ENCODE measurements around the gene NT5DC2.

Gene NT5DC2

DNA sequence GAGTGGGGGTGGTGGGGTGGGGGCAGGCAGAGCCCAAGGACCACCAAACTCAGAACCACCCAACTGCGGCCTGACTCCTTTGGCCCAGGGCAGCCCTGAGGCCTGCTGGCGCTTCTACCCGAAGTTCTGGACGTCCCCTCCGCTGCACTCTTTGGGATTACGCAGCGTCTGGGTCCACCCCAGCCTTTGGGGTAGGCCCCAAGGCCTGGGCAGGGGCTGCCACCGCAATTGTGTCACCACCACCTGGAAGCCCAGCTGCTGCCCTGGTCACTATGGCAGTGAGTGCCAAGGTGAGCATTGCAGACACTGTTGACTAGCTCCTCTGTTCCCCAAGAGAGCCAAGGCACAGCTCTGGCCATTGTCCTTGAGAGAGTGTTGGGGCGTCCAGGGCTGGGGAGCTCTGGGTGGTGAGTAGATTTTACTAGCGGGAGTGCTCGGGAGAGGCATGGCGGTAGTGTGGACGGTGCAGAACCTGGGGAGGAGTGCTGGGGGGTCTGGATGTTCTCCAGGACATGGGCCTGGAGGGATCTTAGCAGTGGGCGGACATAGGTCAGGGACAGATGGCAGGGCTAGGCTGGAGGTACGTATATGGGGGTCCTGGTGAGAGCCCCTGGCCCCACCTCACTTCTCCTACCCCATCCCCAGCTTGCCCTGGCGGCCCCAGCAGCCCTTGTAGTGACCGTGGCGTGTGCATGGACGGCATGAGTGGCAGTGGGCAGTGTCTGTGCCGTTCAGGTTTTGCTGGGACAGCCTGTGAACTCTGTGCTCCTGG, 12.8 kb downstream of the NT5DC2 start:
- H4K5ac ChIP-seq (ENCODE audit: low read length): no peak overlapping the region
- no peak overlapping the region for H2BK15ac ChIP-seq (replicated peaks; ENCODE audit: low read depth)
- H3K79me1 ChIP-seq (ENCODE audit: low read length): no peaks in the 10 kb centered on the region
- no peaks in the 10 kb centered on the region for H3K79me2 ChIP-seq (ENCODE audit: control insufficient read depth, insufficient read depth, low read length)
- H3K9ac ChIP-seq (ENCODE audit: low read length): no peak overlapping the region
- no peak overlapping the region for H3K56ac ChIP-seq (ENCODE audit: low read length)
- no peak overlapping the region for H3K23ac ChIP-seq (ENCODE audit: low read length)
- no peak overlapping the region for H3K4me2 ChIP-seq (ENCODE audit: low read length)
- H3K27ac ChIP-seq (ENCODE audit: low read depth, low read length): no peak overlapping the region
- H3K27me3 ChIP-seq (ENCODE audit: insufficient read depth, low read length, poor library complexity): no peaks in the 10 kb centered on the region
- no peak overlapping the region for H3K4ac ChIP-seq (ENCODE audit: low read depth, low read length)
- WGBS (ENCODE audit: extremely low coverage, insufficient coverage, low lambda C conversion rate): no CpG with 5 or more reads among the region's 20 CpGs
- peaks cover 13% of the 10 kb centered on the region for H3K36me3 ChIP-seq (ENCODE audit: control insufficient read depth, insufficient read depth, low read length)
- no peak overlapping the region for H2BK5ac ChIP-seq (ENCODE audit: low read length)
- no peak overlapping the region for H2BK120ac ChIP-seq (ENCODE audit: low read depth, low read length)
- H3K18ac ChIP-seq (ENCODE audit: low read length): no peak overlapping the region
- H3K4me3 ChIP-seq (ENCODE audit: low read length): no peak overlapping the region
- H2AK5ac ChIP-seq (ENCODE audit: low read length): no peak overlapping the region
- peaks cover 2% of the 10 kb centered on the region for H3K4me1 ChIP-seq (ENCODE audit: control insufficient read depth, low read depth, low read length)
- H4K8ac ChIP-seq (ENCODE audit: low read depth, low read length): no peak overlapping the region
- DNase-seq: no peak

DNA sequence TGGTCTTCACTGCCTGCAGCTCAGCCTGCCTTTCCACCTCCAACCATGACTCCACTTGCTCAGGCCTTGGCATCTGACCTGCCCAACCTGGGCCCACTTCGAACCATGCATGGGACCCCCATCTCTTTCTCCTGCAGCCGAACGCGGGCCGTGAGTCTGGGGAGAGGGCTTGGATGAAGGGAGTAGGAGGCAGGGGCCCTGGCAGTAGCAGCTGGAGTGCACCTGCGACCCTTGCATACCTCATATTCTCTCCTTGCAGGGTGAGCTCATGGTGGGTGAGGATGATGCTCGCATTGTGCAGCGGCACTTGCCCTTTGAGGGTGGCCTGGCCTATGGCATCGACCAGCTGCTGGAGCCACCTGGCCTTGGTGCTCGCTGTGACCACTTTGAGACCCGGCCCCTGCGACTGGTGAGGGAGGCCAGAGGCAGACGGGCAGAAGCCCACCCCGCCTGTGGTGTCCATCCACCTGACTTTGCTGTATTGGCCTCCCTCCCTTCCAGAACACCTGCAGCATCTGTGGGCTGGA, 13.5 kb downstream of the NT5DC2 start:
- no peak overlapping the region for H2BK15ac ChIP-seq (replicated peaks; ENCODE audit: low read depth)
- no peak overlapping the region for H3K4me2 ChIP-seq (ENCODE audit: low read length)
- no peak overlapping the region for H2AK5ac ChIP-seq (ENCODE audit: low read length)
- no peak for DNase-seq
- no peak overlapping the region for H3K56ac ChIP-seq (ENCODE audit: low read length)
- no peak overlapping the region for H3K27ac ChIP-seq (ENCODE audit: low read depth, low read length)
- H3K4ac ChIP-seq (ENCODE audit: low read depth, low read length): no peak overlapping the region
- H3K27me3 ChIP-seq (ENCODE audit: insufficient read depth, low read length, poor library complexity): no peaks in the 10 kb centered on the region
- H3K36me3 ChIP-seq (ENCODE audit: control insufficient read depth, insufficient read depth, low read length): peaks cover 8% of the 10 kb centered on the region
- H3K23ac ChIP-seq (ENCODE audit: low read length): no peak overlapping the region
- peaks cover 2% of the 10 kb centered on the region for H3K4me1 ChIP-seq (ENCODE audit: control insufficient read depth, low read depth, low read length)
- no peak overlapping the region for H4K8ac ChIP-seq (ENCODE audit: low read depth, low read length)
- H3K18ac ChIP-seq (ENCODE audit: low read length): no peak overlapping the region
- H2BK5ac ChIP-seq (ENCODE audit: low read length): no peak overlapping the region
- H3K79me2 ChIP-seq (ENCODE audit: control insufficient read depth, insufficient read depth, low read length): no peaks in the 10 kb centered on the region
- no peaks in the 10 kb centered on the region for H3K79me1 ChIP-seq (ENCODE audit: low read length)
- H3K9ac ChIP-seq (ENCODE audit: low read length): no peak overlapping the region
- no CpG with 5 or more reads among the region's 14 CpGs for WGBS (ENCODE audit: extremely low coverage, insufficient coverage, low lambda C conversion rate)
- H2BK120ac ChIP-seq (ENCODE audit: low read depth, low read length): no peak overlapping the region
- H3K4me3 ChIP-seq (ENCODE audit: low read length): no peak overlapping the region
- no peak overlapping the region for H4K5ac ChIP-seq (ENCODE audit: low read length)

- H2BK15ac ChIP-seq (replicated peaks; ENCODE audit: low read depth): no peak overlapping the region
- H3K4me3 ChIP-seq (ENCODE audit: low read length): no peak overlapping the region
- no peak overlapping the region for H3K18ac ChIP-seq (ENCODE audit: low read length)
- no peak overlapping the region for H2BK120ac ChIP-seq (ENCODE audit: low read depth, low read length)
- H3K4me2 ChIP-seq (ENCODE audit: low read length): no peak overlapping the region
- peaks cover 6% of the 10 kb centered on the region for H3K36me3 ChIP-seq (ENCODE audit: control insufficient read depth, insufficient read depth, low read length)
- H3K79me2 ChIP-seq (ENCODE audit: control insufficient read depth, insufficient read depth, low read length): no peaks in the 10 kb centered on the region
- peaks cover 2% of the 10 kb centered on the region for H3K4me1 ChIP-seq (ENCODE audit: control insufficient read depth, low read depth, low read length)
- no peak overlapping the region for H3K27ac ChIP-seq (ENCODE audit: low read depth, low read length)
- H4K5ac ChIP-seq (ENCODE audit: low read length): no peak overlapping the region
- no CpG with 5 or more reads among the region's 22 CpGs for WGBS (ENCODE audit: extremely low coverage, insufficient coverage, low lambda C conversion rate)
- H2AK5ac ChIP-seq (ENCODE audit: low read length): no peak overlapping the region
- no peaks in the 10 kb centered on the region for H3K79me1 ChIP-seq (ENCODE audit: low read length)
- H2BK5ac ChIP-seq (ENCODE audit: low read length): no peak overlapping the region
- DNase-seq: no peak
- no peak overlapping the region for H3K4ac ChIP-seq (ENCODE audit: low read depth, low read length)
- H3K27me3 ChIP-seq (ENCODE audit: insufficient read depth, low read length, poor library complexity): no peaks in the 10 kb centered on the region
- H3K9ac ChIP-seq (ENCODE audit: low read length): no peak overlapping the region
- H3K56ac ChIP-seq (ENCODE audit: low read length): peak overlapping the region; percentile 34
- H3K23ac ChIP-seq (ENCODE audit: low read length): no peak overlapping the region
- H4K8ac ChIP-seq (ENCODE audit: low read depth, low read length): no peak overlapping the region
These were observed 14.1 kb downstream of the NT5DC2 start for GRCh38 chr3:52519445-52520140.

- no CpG with 5 or more reads among the region's 50 CpGs for WGBS (ENCODE audit: extremely low coverage, insufficient coverage, low lambda C conversion rate)
- no peak overlapping the region for H3K18ac ChIP-seq (ENCODE audit: low read length)
- H3K4ac ChIP-seq (ENCODE audit: low read depth, low read length): no peak overlapping the region
- H3K4me2 ChIP-seq (ENCODE audit: low read length): peak overlapping the region; percentile 77
- no peaks in the 10 kb centered on the region for H3K36me3 ChIP-seq (ENCODE audit: control insufficient read depth, insufficient read depth, low read length)
- peak overlapping the region; percentile 88 for H3K56ac ChIP-seq (ENCODE audit: low read length)
- H3K27me3 ChIP-seq (ENCODE audit: insufficient read depth, low read length, poor library complexity): no peaks in the 10 kb centered on the region
- H4K5ac ChIP-seq (ENCODE audit: low read length): no peak overlapping the region
- H3K79me1 ChIP-seq (ENCODE audit: low read length): no peaks in the 10 kb centered on the region
- H3K4me1 ChIP-seq (ENCODE audit: control insufficient read depth, low read depth, low read length): peaks cover 2% of the 10 kb centered on the region
- no peak overlapping the region for H2BK15ac ChIP-seq (replicated peaks; ENCODE audit: low read depth)
- H4K8ac ChIP-seq (ENCODE audit: low read depth, low read length): no peak overlapping the region
- no peak overlapping the region for H3K27ac ChIP-seq (ENCODE audit: low read depth, low read length)
- H2BK120ac ChIP-seq (ENCODE audit: low read depth, low read length): no peak overlapping the region
- H3K79me2 ChIP-seq (ENCODE audit: control insufficient read depth, insufficient read depth, low read length): no peaks in the 10 kb centered on the region
- H3K9ac ChIP-seq (ENCODE audit: low read length): peak overlapping the region; percentile 65
- H2AK5ac ChIP-seq (ENCODE audit: low read length): no peak overlapping the region
- no peak overlapping the region for H3K4me3 ChIP-seq (ENCODE audit: low read length)
- H2BK5ac ChIP-seq (ENCODE audit: low read length): no peak overlapping the region
- peak; percentile 45 for DNase-seq
- H3K23ac ChIP-seq (ENCODE audit: low read length): no peak overlapping the region
These were observed 14.8 kb downstream of the NT5DC2 start for GRCh38 chr3:52518723-52519444.

GRCh38 chr3:52517796-52518722, 15.6 kb downstream of the NT5DC2 start:
- no peak overlapping the region for H4K8ac ChIP-seq (ENCODE audit: low read depth, low read length)
- no peaks in the 10 kb centered on the region for H3K36me3 ChIP-seq (ENCODE audit: control insufficient read depth, insufficient read depth, low read length)
- no peak overlapping the region for H3K4ac ChIP-seq (ENCODE audit: low read depth, low read length)
- H3K4me2 ChIP-seq (ENCODE audit: low read length): peak overlapping the region; percentile 77
- no peak overlapping the region for H3K27ac ChIP-seq (ENCODE audit: low read depth, low read length)
- no peak overlapping the region for H3K18ac ChIP-seq (ENCODE audit: low read length)
- no peak overlapping the region for H3K4me3 ChIP-seq (ENCODE audit: low read length)
- DNase-seq: peak; percentile 25
- peak overlapping the region; percentile 88 for H3K56ac ChIP-seq (ENCODE audit: low read length)
- H3K4me1 ChIP-seq (ENCODE audit: control insufficient read depth, low read depth, low read length): peaks cover 2% of the 10 kb centered on the region
- H2BK120ac ChIP-seq (ENCODE audit: low read depth, low read length): no peak overlapping the region
- H3K23ac ChIP-seq (ENCODE audit: low read length): no peak overlapping the region
- no peak overlapping the region for H4K5ac ChIP-seq (ENCODE audit: low read length)
- no peaks in the 10 kb centered on the region for H3K79me2 ChIP-seq (ENCODE audit: control insufficient read depth, insufficient read depth, low read length)
- no CpG with 5 or more reads among the region's 25 CpGs for WGBS (ENCODE audit: extremely low coverage, insufficient coverage, low lambda C conversion rate)
- no peaks in the 10 kb centered on the region for H3K27me3 ChIP-seq (ENCODE audit: insufficient read depth, low read length, poor library complexity)
- no peak overlapping the region for H2BK5ac ChIP-seq (ENCODE audit: low read length)
- no peak overlapping the region for H2BK15ac ChIP-seq (replicated peaks; ENCODE audit: low read depth)
- peak overlapping the region; percentile 65 for H3K9ac ChIP-seq (ENCODE audit: low read length)
- H3K79me1 ChIP-seq (ENCODE audit: low read length): no peaks in the 10 kb centered on the region
- no peak overlapping the region for H2AK5ac ChIP-seq (ENCODE audit: low read length)
